A673 (cell line): ENCODE data around the gene MT1G. TPM values are rescaled to one million over a fixed set of nuclear protein-coding genes. Genes with fewer than 3 reads are reported as not detected.

Experiments used
- BruUV-seq: library from RNA; stranded (reverse); fragments of 400-500 nt; replicated peaks from 2 replicates; lab custom pipeline; 2021; lab: Mats Ljungman, UMichigan
- CTCF ChIA-PET: fragments of 300-600 bp; sonication (Branson Sonifier 250); formaldehyde crosslinking; loops from one replicate; lab custom pipeline; 2022; ENCODE audit warnings: antibody characterized with exemption; lab: Charles Lee
- POLR2A ChIA-PET: fragments of 300-600 bp; sonication (Branson Sonifier 250); formaldehyde crosslinking; loops from one replicate; lab custom pipeline; 2022; ENCODE audit warnings: antibody characterized with exemption; ENCODE audit not compliant: low non-redundant PET; lab: Charles Lee
- DNase-seq: peaks from one replicate; pipeline ENCODE4 v3.0.0-alpha.2; 2015; ENCODE audit warnings: low spot score
- H3K27ac ChIP-seq: fragments of 200-600 bp; sonication (generic); 2 replicates; pipeline ENCODE4 v1.5.1; 2016; ENCODE audit warnings: mixed run types, low read depth, mild to moderate bottlenecking, mixed read lengths, antibody characterized with exemption, low read length; ENCODE audit not compliant: poor library complexity, severe bottlenecking
- H3K27me3 ChIP-seq: fragments of 200-600 bp; sonication (generic); replicated peaks from 2 replicates; pipeline ENCODE4 v1.6.1; 2017; ENCODE audit warnings: mixed run types, low read depth, mild to moderate bottlenecking, mixed read lengths, antibody characterized with exemption, low read length; ENCODE audit not compliant: insufficient read depth, poor library complexity
- H3K36me3 ChIP-seq: fragments of 200-600 bp; sonication (generic); 2 replicates; pipeline ENCODE4 v1.6.1; 2016; ENCODE audit warnings: mixed run types, mild to moderate bottlenecking, mixed read lengths, antibody characterized with exemption, low read length; ENCODE audit not compliant: insufficient read depth, poor library complexity, severe bottlenecking
- H3K4me1 ChIP-seq: fragments of 200-600 bp; sonication (generic); 2 replicates; pipeline ENCODE4 v1.6.1; 2017; ENCODE audit warnings: mixed run types, mild to moderate bottlenecking, mixed read lengths, antibody characterized with exemption, low read length; ENCODE audit not compliant: insufficient read depth, poor library complexity, severe bottlenecking
- H3K4me3 ChIP-seq: fragments of 200-600 bp; sonication (generic); 2 replicates; pipeline ENCODE4 v1.5.1; 2016; ENCODE audit warnings: low read depth, mixed run types, mild to moderate bottlenecking, mixed read lengths, low read length; ENCODE audit not compliant: poor library complexity, severe bottlenecking
- H3K9me3 ChIP-seq: fragments of 200-600 bp; sonication (generic); 2 replicates; pipeline ENCODE4 v1.6.1; 2016; ENCODE audit warnings: mixed run types, low read depth, mild to moderate bottlenecking, mixed read lengths, antibody characterized with exemption, low read length; ENCODE audit not compliant: poor library complexity, severe bottlenecking
- EZH2 ChIP-seq: fragments of 200-600 bp; sonication (generic); IDR thresholded peaks from 2 replicates; pipeline ENCODE4 v1.6.1; 2017; ENCODE audit warnings: borderline replicate concordance, low read depth, mild to moderate bottlenecking, mixed read lengths, antibody characterized with exemption, low read length; ENCODE audit not compliant: poor library complexity, severe bottlenecking
- intact Hi-C: fragments of 100-400 bp; cut with micrococcal nuclease; formaldehyde crosslinking; loops from one replicate; pipeline ENCODE4 v1.10.0; 2022; ENCODE audit not compliant: unreplicated experiment
- total RNA-seq: library from RNA; stranded (reverse); gene quantifications from 2 replicates; pipeline ENCODE4 v1.2.3, GENCODE V29; 2021
- TF ChIP-seq, protein P1 (sequence below): fragments of 300-800, 200-600 bp; sonication (generic); conservative IDR thresholded peaks from 2 replicates; pipeline ENCODE4 v1.5.1; 2017; ENCODE audit warnings: low read depth, mild to moderate bottlenecking, antibody characterized with exemption, low read length, moderate library complexity, mixed read lengths

MT1G gene
- total RNA-seq, 1 experiment from 2014 or later: 48.8 TPM

DNA sequence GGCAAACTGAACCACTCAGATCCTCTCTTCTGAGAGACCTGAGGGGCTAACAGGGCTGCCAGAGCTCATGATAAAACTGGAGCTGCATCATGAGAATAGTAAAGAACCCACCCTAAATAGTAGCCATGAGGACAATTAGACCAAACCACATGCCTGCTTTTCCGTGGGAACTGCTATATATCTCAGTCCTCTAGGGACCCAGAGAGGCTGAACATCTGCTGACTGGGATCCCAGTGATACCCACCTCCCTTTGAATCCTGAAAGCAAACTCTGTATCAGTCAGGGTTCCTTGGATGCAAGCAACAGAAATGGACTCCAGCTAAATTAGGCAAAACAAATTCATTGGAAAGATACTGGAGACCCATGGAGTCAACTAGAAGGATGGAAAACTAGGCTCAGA, 20.9 kb upstream of the MT1G start:
- H3K4me1 ChIP-seq: peaks cover 6% of the 10 kb centered on the region
- no TSS peak for BruUV-seq
- no peak overlapping the region for H3K27ac ChIP-seq
- no peak overlapping the region for H3K4me3 ChIP-seq
- no peaks in the 10 kb centered on the region for H3K27me3 ChIP-seq
- DNase-seq: peak; percentile 40
- no peaks in the 10 kb centered on the region for H3K9me3 ChIP-seq
- CTCF ChIA-PET: no interaction called here
- intact Hi-C loops: no loop called here
- TF ChIP-seq, protein P1, sequence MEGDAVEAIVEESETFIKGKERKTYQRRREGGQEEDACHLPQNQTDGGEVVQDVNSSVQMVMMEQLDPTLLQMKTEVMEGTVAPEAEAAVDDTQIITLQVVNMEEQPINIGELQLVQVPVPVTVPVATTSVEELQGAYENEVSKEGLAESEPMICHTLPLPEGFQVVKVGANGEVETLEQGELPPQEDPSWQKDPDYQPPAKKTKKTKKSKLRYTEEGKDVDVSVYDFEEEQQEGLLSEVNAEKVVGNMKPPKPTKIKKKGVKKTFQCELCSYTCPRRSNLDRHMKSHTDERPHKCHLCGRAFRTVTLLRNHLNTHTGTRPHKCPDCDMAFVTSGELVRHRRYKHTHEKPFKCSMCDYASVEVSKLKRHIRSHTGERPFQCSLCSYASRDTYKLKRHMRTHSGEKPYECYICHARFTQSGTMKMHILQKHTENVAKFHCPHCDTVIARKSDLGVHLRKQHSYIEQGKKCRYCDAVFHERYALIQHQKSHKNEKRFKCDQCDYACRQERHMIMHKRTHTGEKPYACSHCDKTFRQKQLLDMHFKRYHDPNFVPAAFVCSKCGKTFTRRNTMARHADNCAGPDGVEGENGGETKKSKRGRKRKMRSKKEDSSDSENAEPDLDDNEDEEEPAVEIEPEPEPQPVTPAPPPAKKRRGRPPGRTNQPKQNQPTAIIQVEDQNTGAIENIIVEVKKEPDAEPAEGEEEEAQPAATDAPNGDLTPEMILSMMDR: no peak
- no peak for TF ChIP-seq EZH2
- H3K36me3 ChIP-seq: no peaks in the 10 kb centered on the region
- POLR2A ChIA-PET: no interaction called here

DNA sequence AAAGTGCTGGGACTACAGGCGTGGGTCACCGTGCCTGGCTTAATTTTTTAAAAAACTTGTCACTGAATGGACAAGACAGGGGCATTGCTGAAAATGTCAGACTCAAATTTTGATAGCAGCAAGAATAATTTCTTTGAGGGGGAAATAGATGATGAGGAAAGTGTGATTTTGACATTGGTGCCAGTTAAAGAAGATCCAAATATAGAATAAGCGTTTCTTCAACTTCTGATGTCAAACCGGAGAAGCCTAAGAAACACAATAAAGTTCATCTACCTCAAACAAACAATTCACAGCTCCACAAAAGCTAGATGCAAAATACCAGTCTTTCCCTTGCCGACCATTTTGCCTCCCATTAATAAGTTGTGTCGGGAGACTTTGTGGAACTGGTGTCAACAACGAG, 18.9 kb upstream of the MT1G start:
- H3K27me3 ChIP-seq: no peaks in the 10 kb centered on the region
- no peaks in the 10 kb centered on the region for H3K36me3 ChIP-seq
- CTCF ChIA-PET: no interaction called here
- BruUV-seq: no TSS peak
- intact Hi-C loops: no loop called here
- POLR2A ChIA-PET: no interaction called here
- H3K27ac ChIP-seq: no peak overlapping the region
- no peak overlapping the region for H3K4me3 ChIP-seq
- DNase-seq: no peak
- no peak for TF ChIP-seq EZH2
- TF ChIP-seq, protein P1: no peak
- peaks cover 6% of the 10 kb centered on the region for H3K4me1 ChIP-seq
- H3K9me3 ChIP-seq: no peaks in the 10 kb centered on the region

DNA sequence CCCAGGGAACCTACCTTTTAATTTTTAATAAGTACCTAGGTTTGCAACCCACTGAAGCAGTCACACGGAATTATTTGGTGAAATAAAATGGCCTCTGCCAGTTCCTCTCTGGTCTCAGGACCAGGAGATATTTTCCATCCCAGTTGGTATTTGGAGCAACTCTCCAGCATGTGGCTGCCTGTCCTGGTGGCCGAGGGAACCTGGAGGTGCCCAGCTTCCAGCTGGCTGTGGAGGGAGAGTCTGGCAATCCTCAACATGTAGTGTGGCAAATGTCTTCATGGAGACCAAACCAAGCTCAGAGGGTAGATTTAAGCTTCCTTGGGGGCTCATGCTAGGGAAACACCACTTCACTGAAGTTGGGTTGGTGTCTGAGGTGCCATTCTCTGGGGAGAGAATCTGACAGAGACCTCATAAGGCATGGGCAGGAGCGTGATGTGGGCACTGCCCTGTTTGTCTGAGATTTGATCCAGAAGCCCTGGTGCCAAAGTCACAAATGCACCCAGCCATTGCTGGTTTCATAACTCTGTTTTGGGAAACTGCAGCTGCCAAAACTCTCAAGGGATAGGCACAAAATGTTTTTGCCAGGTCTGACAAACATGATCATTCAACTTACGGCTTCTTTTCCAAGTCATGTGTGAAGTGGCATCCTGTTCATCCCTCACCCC, 17.2 kb upstream of the MT1G start:
- no peak overlapping the region for H3K4me3 ChIP-seq
- TF ChIP-seq, protein P1: no peak
- no peak for TF ChIP-seq EZH2
- no peak for DNase-seq
- CTCF ChIA-PET: no interaction called here
- no peaks in the 10 kb centered on the region for H3K27me3 ChIP-seq
- POLR2A ChIA-PET: no interaction called here
- H3K9me3 ChIP-seq: no peaks in the 10 kb centered on the region
- no peaks in the 10 kb centered on the region for H3K36me3 ChIP-seq
- no TSS peak for BruUV-seq
- no peak overlapping the region for H3K27ac ChIP-seq
- intact Hi-C loops: loop anchor here (5.0 kb wide), 1 partner anchor 78 kb away; the partner anchor contains the start of gene MT2A
- H3K4me1 ChIP-seq: peaks cover 6% of the 10 kb centered on the region
